Osteocyte (in vitro differentiated cells): ENCODE measurements around the gene EXD3. TPM values are rescaled to one million over a fixed set of nuclear protein-coding genes. Genes with fewer than 3 reads are reported as not detected.

Experiments used
- DNase-seq: peaks from one replicate; pipeline ENCODE4 v3.0.0; 2021; ENCODE audit warnings: mixed read lengths; ENCODE audit not compliant: unreplicated experiment; ENCODE audit errors: extremely low spot score
- H3K27ac Mint-ChIP-seq: one replicate; pipeline ENCODE4 v1.8.0; 2021; ENCODE audit warnings: mild to moderate bottlenecking, mixed read lengths; ENCODE audit not compliant: unreplicated experiment
- H3K27me3 Mint-ChIP-seq: one replicate; pipeline ENCODE4 v1.8.0; 2021; ENCODE audit warnings: mixed read lengths; ENCODE audit not compliant: unreplicated experiment
- H3K36me3 Mint-ChIP-seq: one replicate; pipeline ENCODE4 v1.8.0; 2021; ENCODE audit warnings: mixed read lengths; ENCODE audit not compliant: unreplicated experiment
- H3K4me1 Mint-ChIP-seq: one replicate; pipeline ENCODE4 v1.8.0; 2021; ENCODE audit warnings: mixed read lengths; ENCODE audit not compliant: unreplicated experiment
- H3K4me3 Mint-ChIP-seq: one replicate; pipeline ENCODE4 v1.8.0; 2021; ENCODE audit warnings: mild to moderate bottlenecking, moderate library complexity, mixed read lengths; ENCODE audit not compliant: unreplicated experiment
- H3K9me3 Mint-ChIP-seq: one replicate; pipeline ENCODE4 v1.8.0; 2021; ENCODE audit warnings: mixed read lengths; ENCODE audit not compliant: unreplicated experiment
- total RNA-seq: library from RNA; stranded (reverse); gene quantifications from 2 replicates; pipeline ENCODE4 v1.2.1, GENCODE V29; 2021
- TF ChIP-seq, protein P1 (sequence below): fragments of 200-600 bp; sonication (generic); IDR thresholded peaks from 2 replicates; pipeline ENCODE4 v1.5.0; 2021; ENCODE audit warnings: antibody characterized with exemption, mild to moderate bottlenecking, moderate library complexity

The EXD3 gene
- total RNA-seq, 1 donor from 2014 or later, result 21.5 TPM

DNA sequence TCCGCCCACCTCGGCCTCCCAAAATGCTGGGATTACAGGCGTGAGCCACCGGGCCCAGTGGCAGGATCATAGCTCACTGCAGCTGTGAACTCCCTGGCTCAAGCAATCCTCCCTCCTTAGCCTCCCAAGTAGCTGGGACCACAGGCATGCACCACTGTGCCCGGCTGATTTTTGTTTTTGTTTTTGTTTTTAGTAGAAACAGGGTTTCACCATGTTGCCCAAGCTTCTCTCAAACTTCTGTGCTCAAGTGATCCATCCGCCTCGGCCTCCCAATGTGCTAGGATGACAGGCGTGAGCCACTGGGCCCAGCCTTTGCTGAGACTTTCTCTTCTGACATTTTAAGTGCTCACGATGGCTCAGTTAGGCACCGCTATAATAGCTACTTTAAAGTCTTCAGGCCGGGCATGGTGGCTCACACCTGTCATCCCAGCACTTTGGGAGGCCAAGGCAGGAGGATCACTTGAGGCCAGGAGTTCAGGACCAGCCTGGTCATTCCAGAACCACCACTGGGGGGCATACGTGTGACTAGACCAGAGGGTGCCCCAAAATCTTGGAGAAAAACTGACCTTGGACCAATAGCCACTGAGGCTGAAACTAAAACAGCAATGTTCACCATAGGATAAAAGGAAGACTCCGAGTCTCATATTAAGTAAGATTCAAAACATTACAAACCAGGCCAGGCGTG, 21.3 kb upstream of the EXD3 start:
- no peak for DNase-seq
- Mint-ChIP-seq H3K9me3 (no peaks in the 10 kb centered on the region), H3K4me1 (peaks cover 36% of the 10 kb centered on the region), H3K4me3 (no peak overlapping the region), H3K27me3 (peaks cover 2% of the 10 kb centered on the region), H3K27ac (no peak overlapping the region), H3K36me3 (no peaks in the 10 kb centered on the region)
- TF ChIP-seq, protein P1, sequence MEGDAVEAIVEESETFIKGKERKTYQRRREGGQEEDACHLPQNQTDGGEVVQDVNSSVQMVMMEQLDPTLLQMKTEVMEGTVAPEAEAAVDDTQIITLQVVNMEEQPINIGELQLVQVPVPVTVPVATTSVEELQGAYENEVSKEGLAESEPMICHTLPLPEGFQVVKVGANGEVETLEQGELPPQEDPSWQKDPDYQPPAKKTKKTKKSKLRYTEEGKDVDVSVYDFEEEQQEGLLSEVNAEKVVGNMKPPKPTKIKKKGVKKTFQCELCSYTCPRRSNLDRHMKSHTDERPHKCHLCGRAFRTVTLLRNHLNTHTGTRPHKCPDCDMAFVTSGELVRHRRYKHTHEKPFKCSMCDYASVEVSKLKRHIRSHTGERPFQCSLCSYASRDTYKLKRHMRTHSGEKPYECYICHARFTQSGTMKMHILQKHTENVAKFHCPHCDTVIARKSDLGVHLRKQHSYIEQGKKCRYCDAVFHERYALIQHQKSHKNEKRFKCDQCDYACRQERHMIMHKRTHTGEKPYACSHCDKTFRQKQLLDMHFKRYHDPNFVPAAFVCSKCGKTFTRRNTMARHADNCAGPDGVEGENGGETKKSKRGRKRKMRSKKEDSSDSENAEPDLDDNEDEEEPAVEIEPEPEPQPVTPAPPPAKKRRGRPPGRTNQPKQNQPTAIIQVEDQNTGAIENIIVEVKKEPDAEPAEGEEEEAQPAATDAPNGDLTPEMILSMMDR, result no peak

DNA sequence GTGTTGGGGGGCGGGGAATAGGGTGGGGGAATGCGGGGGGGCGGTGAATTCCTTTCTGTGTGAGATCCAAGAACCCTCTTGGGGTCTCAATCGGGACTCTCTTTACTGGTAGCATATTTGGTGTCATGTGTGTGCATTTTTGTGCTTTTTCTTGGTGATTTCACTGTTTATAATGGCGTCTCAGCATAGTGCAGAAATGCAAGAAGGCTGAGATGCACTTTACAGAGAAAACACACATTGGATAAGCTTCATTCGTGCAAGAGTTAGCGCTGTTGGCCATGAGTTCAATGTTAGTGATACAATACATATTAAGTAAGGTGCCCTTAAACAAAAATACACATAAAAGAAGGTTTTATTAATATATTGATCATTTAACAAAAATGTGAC, 19.0 kb upstream of the EXD3 start:
- TF ChIP-seq, protein P1, result no peak

DNA sequence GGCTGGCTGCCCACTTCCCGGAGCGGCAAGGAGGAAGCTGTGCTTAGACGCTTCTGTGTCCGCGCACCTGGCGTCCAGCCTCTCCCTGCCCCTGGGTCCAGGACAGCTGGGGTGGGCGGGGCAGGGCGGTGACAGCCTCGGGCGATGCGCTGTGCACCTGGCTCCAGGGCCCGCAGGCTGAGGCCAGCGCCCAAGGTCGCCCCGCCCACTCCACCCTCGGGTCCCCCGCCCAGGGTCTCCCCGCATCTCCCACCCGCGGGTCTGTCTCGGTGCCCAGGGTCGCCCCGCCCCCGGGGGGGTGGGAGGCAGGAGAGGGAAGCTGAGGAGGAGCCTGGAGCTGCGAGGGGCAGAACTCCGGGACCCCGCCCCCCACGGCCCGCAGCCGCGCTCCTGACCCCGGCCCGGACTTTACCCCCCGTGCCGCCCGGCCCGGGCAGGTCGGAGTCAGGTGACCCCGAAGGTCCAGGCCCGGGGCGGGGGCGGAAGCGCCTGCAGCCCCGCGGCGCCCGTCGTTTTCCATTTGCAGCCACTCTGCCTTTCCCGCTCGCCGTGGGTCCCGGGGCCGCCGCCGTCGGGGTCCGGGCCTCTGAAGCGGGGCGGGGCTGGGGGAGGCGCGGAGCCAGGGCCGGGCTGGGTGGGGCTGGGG, 18.4 kb upstream of the EXD3 start, which contains the start of gene ENTPD8:
TSS of gene ENTPD8 (minus strand) at position 69 of the 646 bp plus-strand sequence. CDS start 3,072 bp downstream, outside the sequence.
- peak within 1 kb of the TSS; percentile 65 for H3K4me3 Mint-ChIP-seq
- no peaks in the 10 kb centered on the region for H3K9me3 Mint-ChIP-seq
- TF ChIP-seq, protein P1, result no peak
- DNase-seq, result no peak
- H3K36me3 Mint-ChIP-seq, result no peaks in the 10 kb centered on the region
- peak within 1 kb of the TSS; percentile 18 for H3K27ac Mint-ChIP-seq
- H3K27me3 Mint-ChIP-seq, result peaks cover 2% of the 10 kb centered on the region
- peaks cover 17% of the 10 kb centered on the region for H3K4me1 Mint-ChIP-seq

More for the DNA sequence above, 19.0 kb upstream of the EXD3 start:
- Mint-ChIP-seq H3K4me3 (peak overlapping the region; percentile 65), H3K27me3 (peaks cover 2% of the 10 kb centered on the region), H3K27ac (peak overlapping the region; percentile 18), H3K9me3 (no peaks in the 10 kb centered on the region), H3K4me1 (peaks cover 22% of the 10 kb centered on the region), H3K36me3 (no peaks in the 10 kb centered on the region)
- DNase-seq, result no peak

DNA sequence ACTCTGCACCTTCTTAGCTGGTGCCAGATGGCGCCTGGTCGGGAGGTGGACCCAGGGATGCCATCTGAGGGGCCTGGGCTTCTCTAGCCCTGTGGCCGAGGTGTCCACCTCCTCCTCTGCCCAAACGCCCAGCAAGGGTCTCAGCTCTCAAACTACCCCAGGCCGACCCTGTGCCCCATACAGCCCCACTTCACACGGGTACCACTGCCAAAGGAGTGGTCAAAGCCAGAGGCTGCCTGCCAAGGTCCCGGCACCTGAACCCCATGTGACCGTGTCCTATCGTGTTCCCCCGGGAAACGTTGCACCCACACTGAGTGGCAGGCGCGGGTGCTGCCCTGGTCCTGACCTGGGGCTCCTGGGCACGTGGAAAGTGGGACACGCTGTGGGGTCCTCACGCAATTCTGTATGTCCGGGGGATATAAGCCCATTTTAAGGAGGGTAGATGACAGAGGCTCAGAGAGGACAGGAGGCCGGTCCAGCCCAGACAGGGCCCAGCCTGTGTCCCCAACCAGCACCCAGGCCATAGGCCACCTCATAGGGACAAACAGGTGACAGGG, 16.3 kb upstream of the EXD3 start:
- no peak overlapping the region for H3K4me3 Mint-ChIP-seq
- peaks cover 2% of the 10 kb centered on the region for H3K27me3 Mint-ChIP-seq
- H3K9me3 Mint-ChIP-seq, result no peaks in the 10 kb centered on the region
- peaks cover 7% of the 10 kb centered on the region for H3K4me1 Mint-ChIP-seq
- no peak for DNase-seq
- no peak overlapping the region for H3K27ac Mint-ChIP-seq
- TF ChIP-seq, protein P1, result no peak
- H3K36me3 Mint-ChIP-seq, result no peaks in the 10 kb centered on the region

DNA sequence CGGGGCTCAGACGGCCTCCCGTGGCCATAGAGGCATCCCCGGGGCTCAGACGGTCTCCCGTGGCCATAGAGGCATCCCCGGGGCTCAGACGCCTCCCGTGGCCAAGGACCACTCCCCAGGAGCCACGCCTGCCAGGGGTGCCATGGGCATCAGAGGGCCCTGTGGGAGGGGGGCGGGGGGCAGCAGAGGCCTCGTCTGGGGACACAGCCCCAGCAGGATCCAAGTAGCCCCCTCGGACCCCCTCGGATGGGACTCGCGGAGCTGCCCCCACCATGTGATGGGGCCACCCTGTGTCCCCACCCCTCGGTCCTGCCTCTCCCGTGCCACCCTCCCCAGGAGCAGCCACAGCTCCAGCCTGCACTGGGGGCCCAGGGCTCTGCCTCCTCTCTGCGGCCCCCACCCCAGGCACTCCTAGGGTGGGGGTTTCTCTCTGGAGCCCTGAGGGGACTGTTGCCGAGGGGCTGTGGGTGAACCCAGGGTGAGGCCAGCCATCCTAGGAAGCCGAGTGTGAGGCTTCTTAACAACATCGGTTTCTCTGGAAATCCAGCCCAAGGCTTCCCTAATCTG, 15.7 kb upstream of the EXD3 start:
- no peaks in the 10 kb centered on the region for H3K36me3 Mint-ChIP-seq
- H3K4me1 Mint-ChIP-seq, result peaks cover 7% of the 10 kb centered on the region
- H3K9me3 Mint-ChIP-seq, result no peaks in the 10 kb centered on the region
- H3K27ac Mint-ChIP-seq, result no peak overlapping the region
- H3K27me3 Mint-ChIP-seq, result peaks cover 2% of the 10 kb centered on the region
- H3K4me3 Mint-ChIP-seq, result no peak overlapping the region
- TF ChIP-seq, protein P1, result no peak
- no peak for DNase-seq
